ENCODE results near the gene RAB6A.
A peak's percentile ranks its signal among the peaks of the same experiment; 100 is the strongest.
"Not testable (repeated sequence)": the region's sequence is repeated elsewhere in the genome, so short reads cannot be mapped to it uniquely, and the experiment has no call there.

Gene RAB6A

DNA sequence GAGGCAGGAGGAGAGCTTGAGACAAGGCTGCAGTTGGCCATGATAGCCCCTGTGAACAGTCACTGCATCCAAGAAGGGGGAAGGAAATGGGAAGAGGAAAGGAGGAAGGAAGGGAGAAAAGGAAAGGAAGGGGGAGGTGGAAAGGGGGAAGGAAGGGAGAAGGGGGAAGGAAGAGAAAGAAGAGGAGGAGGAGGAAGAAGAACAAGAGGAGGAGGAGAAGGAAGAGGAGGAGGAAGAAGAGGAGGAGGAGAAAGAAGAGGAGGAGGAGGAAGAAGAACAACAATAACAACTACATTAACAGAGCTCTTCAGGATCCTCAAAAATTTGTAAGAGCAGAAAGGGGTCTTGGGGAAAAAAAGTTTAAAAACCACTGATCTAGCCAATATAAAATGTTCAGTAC, 5.2 kb downstream of the RAB6A start:
- intact Hi-C loops (cut with micrococcal nuclease) = loop anchor here (5.0 kb wide), 1 partner anchor 37 kb away; no protein-coding TSS in a partner anchor
- H3K27me3 Mint-ChIP-seq = no peaks in the 10 kb centered on the region
- H3K27ac Mint-ChIP-seq = peak overlapping the region; percentile 12
- peaks cover 47% of the 10 kb centered on the region for H3K36me3 Mint-ChIP-seq (ENCODE audit: low read depth)
- peaks cover 62% of the 10 kb centered on the region for H3K4me1 Mint-ChIP-seq (ENCODE audit: low read depth)
- H3K9me3 Mint-ChIP-seq = no peaks in the 10 kb centered on the region
- H3K4me3 Mint-ChIP-seq = no peak overlapping the region

GRCh38 chr11:73753938-73754337, 6.9 kb downstream of the RAB6A start:
- intact Hi-C loops (cut with micrococcal nuclease) = no loop called here
- H3K36me3 Mint-ChIP-seq (ENCODE audit: low read depth) = peaks cover 34% of the 10 kb centered on the region
- H3K27ac Mint-ChIP-seq = no peak overlapping the region
- peaks cover 60% of the 10 kb centered on the region for H3K4me1 Mint-ChIP-seq (ENCODE audit: low read depth)
- H3K27me3 Mint-ChIP-seq = no peaks in the 10 kb centered on the region
- H3K4me3 Mint-ChIP-seq = no peak overlapping the region
- H3K9me3 Mint-ChIP-seq = no peaks in the 10 kb centered on the region

GRCh38 chr11:73752903-73753302, 8.0 kb downstream of the RAB6A start:
- H3K4me1 Mint-ChIP-seq (ENCODE audit: low read depth) = peaks cover 56% of the 10 kb centered on the region
- intact Hi-C loops (cut with micrococcal nuclease) = no loop called here

DNA sequence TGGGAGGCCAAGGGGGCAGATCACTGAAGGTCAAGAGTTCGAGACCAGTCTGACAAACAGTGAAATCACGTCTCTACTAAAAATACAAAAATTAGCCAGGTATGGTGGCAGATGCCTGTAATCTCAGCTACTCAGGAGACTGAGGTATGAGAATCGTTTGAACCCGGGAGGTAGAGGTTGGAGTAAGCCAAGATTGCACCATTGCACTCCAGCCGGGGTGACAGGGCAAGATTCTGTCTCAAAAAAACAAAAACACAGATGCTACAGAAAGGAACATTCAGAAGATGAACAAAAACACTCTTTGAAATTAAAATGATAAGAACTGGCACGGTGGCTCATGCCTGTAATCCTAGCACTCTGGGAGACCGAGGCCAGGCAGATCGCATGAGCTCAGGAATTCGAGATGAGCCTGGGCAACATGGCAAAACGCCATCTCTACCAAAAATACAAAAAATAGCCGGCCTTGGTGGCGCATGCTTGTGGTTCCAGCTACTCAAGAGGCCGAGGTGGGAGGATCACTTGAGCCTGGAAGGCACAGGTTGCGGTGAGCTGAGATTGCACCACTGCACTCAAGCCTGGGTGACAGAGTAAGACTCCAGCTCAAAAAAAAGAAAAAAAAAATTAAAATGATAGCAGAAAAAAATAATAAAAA, 8.5 kb downstream of the RAB6A start:
- H3K27ac Mint-ChIP-seq = no peak overlapping the region
- H3K4me1 Mint-ChIP-seq (ENCODE audit: low read depth) = peaks cover 61% of the 10 kb centered on the region
- H3K27me3 Mint-ChIP-seq = no peaks in the 10 kb centered on the region
- no peak overlapping the region for H3K4me3 Mint-ChIP-seq
- no peaks in the 10 kb centered on the region for H3K9me3 Mint-ChIP-seq
- intact Hi-C loops (cut with micrococcal nuclease) = no loop called here
- H3K36me3 Mint-ChIP-seq (ENCODE audit: low read depth) = peaks cover 34% of the 10 kb centered on the region

More at GRCh38 chr11:73752903-73753302, 8.0 kb downstream of the RAB6A start:
- peaks cover 34% of the 10 kb centered on the region for H3K36me3 Mint-ChIP-seq (ENCODE audit: low read depth)
- H3K9me3 Mint-ChIP-seq = no peaks in the 10 kb centered on the region
- H3K4me3 Mint-ChIP-seq = no peak overlapping the region
- no peaks in the 10 kb centered on the region for H3K27me3 Mint-ChIP-seq
- H3K27ac Mint-ChIP-seq = no peak overlapping the region

DNA sequence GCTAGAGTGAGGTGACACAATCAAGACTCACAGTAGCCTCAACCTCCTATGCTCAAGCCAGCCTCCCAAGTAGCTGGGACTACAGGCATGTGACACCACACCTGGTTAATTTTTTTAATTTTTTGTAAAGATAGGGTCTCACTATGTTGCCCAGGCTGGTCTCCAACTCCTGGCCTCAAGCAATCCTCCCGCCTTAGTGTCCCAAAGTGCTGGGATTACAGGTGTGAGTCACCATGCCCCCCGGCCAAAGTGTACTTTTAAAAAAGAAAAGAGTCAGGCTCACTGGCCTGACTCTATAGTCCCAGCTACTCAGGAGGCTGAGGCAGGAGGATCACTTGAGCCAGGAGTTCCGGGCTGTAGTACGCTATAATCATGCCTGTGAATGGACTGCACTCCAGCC, 10.0 kb downstream of the RAB6A start:
- H3K27ac Mint-ChIP-seq; H3K27me3 Mint-ChIP-seq; intact Hi-C loops (cut with micrococcal nuclease); H3K9me3 Mint-ChIP-seq; H3K4me3 Mint-ChIP-seq: not testable (repeated sequence)
- H3K4me1 Mint-ChIP-seq (ENCODE audit: low read depth) = peaks cover 55% of the 10 kb centered on the region
- peaks cover 29% of the 10 kb centered on the region for H3K36me3 Mint-ChIP-seq (ENCODE audit: low read depth)

DNA sequence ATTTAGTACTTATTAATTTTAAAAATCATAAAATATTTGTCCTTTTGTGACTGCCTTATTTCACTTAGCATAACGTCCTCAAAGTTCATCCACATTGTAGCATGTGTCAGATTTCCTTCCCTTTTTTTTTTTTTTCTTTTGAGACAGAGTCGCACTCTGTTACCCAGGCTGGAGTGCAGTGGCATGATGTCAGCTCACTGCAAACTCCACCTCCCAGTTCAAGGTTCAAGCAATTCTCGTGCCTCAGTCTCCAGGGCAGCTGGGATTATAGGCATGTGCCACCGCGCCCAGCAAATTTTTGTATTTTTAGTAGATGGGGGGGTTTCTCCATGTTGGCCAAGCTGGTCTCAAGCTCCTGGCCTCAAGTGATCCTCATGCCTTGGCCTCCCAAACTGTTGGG, 10.6 kb downstream of the RAB6A start:
- H3K4me1 Mint-ChIP-seq (ENCODE audit: low read depth) = peaks cover 52% of the 10 kb centered on the region
- H3K27ac Mint-ChIP-seq = no peak overlapping the region

GRCh38 chr11:73749118-73749517, 11.8 kb downstream of the RAB6A start:
- Mint-ChIP-seq H3K4me3 (no peak overlapping the region), H3K4me1 (ENCODE audit: low read depth) (peaks cover 52% of the 10 kb centered on the region), H3K27ac (peak overlapping the region; percentile 17), H3K36me3 (ENCODE audit: low read depth) (peaks cover 22% of the 10 kb centered on the region), H3K27me3 (no peaks in the 10 kb centered on the region), H3K9me3 (no peaks in the 10 kb centered on the region)
- intact Hi-C loops (cut with micrococcal nuclease) = no loop called here

More for the DNA sequence above, 10.6 kb downstream of the RAB6A start:
- Mint-ChIP-seq H3K36me3 (ENCODE audit: low read depth) (peaks cover 23% of the 10 kb centered on the region), H3K27me3 (no peaks in the 10 kb centered on the region), H3K9me3 (no peaks in the 10 kb centered on the region), H3K4me3 (no peak overlapping the region)
- intact Hi-C loops (cut with micrococcal nuclease) = no loop called here

DNA sequence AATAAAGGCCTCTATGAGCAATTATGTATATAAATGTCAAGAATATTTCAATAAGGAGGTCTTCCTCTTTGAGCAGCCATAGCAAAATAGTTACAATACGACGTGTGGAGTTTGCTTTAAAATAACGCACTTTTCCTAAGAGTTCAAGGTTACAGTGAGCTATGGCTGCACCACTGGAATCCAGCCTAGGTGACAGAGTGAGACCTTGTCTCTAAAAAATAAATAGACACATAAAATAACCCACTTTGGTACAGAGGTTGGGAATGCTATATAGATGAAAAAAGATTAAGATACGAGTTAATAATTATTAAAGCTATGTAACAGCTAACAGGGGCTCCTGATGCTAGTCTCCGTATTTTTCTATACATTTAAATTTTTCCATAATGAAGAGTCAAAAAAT, 12.6 kb downstream of the RAB6A start:
- H3K4me1 Mint-ChIP-seq (ENCODE audit: low read depth) = peaks cover 47% of the 10 kb centered on the region
- intact Hi-C loops (cut with micrococcal nuclease) = no loop called here
- no peaks in the 10 kb centered on the region for H3K27me3 Mint-ChIP-seq
- H3K36me3 Mint-ChIP-seq (ENCODE audit: low read depth) = peaks cover 29% of the 10 kb centered on the region
- no peak overlapping the region for H3K27ac Mint-ChIP-seq
- H3K4me3 Mint-ChIP-seq = no peak overlapping the region
- no peaks in the 10 kb centered on the region for H3K9me3 Mint-ChIP-seq

DNA sequence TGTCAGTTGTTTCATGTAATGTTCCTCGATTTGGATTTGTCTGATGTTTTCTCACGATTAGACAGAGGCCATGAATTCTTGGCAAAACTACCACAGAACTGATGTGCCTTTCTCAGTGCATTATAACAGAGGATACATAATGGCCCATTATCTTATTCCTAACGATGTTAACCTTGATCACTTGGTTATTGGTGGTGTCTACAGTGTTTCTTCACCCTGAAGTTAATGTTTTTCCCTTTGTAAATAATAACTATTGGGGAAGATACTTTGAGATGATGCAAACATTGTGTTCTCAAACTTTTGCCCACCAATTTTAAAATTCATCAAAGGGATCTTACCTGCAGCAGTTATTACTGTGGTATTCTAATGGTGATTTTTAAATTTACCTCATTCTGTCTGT, 13.1 kb downstream of the RAB6A start:
- Mint-ChIP-seq H3K36me3 (ENCODE audit: low read depth) (peaks cover 30% of the 10 kb centered on the region), H3K27ac (no peak overlapping the region), H3K9me3 (no peaks in the 10 kb centered on the region), H3K4me3 (no peak overlapping the region), H3K27me3 (no peaks in the 10 kb centered on the region), H3K4me1 (ENCODE audit: low read depth) (peaks cover 45% of the 10 kb centered on the region)
- intact Hi-C loops (cut with micrococcal nuclease) = no loop called here

DNA sequence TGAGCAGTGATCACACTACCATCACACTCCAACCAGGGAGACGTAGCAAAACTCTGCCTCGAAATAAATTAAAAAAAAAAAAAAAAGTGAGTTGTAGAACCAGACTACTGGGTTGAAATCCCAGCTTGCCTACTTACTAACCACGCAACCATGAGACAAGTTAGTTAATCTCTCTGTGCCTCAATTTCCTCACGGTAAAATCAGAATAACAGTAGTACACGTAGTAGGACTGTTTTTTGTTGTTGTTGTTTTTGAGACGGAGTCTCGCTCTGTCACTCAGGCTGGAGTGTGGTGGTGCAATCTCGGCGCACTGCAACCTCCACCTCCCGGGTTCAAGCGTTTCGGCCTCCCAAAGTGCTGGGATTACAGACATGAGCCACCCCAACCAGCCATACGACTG, 14.2 kb downstream of the RAB6A start:
- intact Hi-C loops (cut with micrococcal nuclease) = no loop called here
- Mint-ChIP-seq H3K4me1 (ENCODE audit: low read depth) (peaks cover 34% of the 10 kb centered on the region), H3K4me3 (no peak overlapping the region), H3K27me3 (no peaks in the 10 kb centered on the region), H3K9me3 (no peaks in the 10 kb centered on the region), H3K36me3 (ENCODE audit: low read depth) (peaks cover 25% of the 10 kb centered on the region), H3K27ac (no peak overlapping the region)

DNA sequence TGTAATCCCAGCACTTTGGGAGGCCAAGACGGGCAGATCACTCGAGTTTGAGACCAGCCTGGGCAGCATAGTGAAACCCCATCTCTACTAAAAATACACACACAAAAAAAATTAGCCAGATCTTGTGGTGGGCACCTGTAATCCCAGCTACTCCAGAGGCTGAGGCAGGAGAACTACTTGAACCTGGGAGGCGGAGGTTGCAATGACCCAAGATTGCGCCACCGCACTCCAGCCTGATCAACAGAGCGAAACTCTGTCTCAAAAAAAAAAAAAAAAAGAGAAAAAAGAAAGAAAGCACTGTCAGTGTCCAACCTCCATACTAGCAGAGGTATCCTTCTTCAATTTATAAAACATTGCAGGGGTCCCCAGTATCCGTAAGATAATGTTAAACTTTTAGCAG, 17.8 kb downstream of the RAB6A start:
- Mint-ChIP-seq H3K9me3 (no peaks in the 10 kb centered on the region), H3K27me3 (no peaks in the 10 kb centered on the region), H3K4me3 (no peak overlapping the region), H3K4me1 (ENCODE audit: low read depth) (peaks cover 13% of the 10 kb centered on the region), H3K27ac (no peak overlapping the region), H3K36me3 (ENCODE audit: low read depth) (peaks cover 22% of the 10 kb centered on the region)
- intact Hi-C loops (cut with micrococcal nuclease) = no loop called here

DNA sequence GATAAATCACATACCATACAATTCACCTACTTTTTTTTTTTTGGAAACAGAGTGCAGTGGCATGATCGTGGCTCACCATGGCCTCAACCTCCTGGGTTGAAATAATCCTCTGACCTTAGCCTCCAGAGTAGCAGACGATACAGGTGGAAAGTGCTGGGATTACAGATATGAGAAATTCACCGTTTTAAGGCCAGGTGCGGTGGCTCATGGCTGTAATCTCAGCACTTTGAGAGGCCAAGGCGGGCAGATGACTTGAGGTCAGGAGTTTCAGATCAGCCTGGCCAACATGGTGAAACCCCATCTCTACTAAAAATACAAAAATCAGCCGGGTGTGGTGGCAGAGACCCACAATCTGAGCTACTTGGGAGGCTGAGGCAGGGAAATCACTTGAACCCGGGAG, 24.9 kb downstream of the RAB6A start:
- H3K27me3 Mint-ChIP-seq; H3K27ac Mint-ChIP-seq; H3K9me3 Mint-ChIP-seq; intact Hi-C loops (cut with micrococcal nuclease); H3K4me3 Mint-ChIP-seq; H3K4me1 Mint-ChIP-seq (ENCODE audit: low read depth): not testable (repeated sequence)
- peaks cover 46% of the 10 kb centered on the region for H3K36me3 Mint-ChIP-seq (ENCODE audit: low read depth)

DNA sequence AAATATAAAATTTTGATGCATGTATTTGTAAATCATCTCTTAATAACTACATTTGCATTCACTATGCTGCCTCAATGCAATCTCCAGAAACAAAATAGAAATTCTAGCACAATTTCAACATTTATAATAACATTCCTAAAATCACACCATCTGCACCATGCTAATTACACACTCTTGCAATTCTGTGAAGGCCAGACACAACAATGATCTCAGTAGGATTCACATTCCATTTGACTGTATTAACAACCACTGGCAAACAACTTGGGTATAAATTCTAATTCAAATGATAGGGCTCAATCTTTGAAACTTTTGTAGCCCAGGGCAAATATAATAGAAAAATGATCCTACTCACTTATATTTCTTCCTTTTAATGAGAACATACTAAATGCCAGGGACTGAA, 25.9 kb downstream of the RAB6A start:
- no peaks in the 10 kb centered on the region for H3K27me3 Mint-ChIP-seq
- no peak overlapping the region for H3K4me3 Mint-ChIP-seq
- H3K27ac Mint-ChIP-seq = no peak overlapping the region
- peaks cover 6% of the 10 kb centered on the region for H3K4me1 Mint-ChIP-seq (ENCODE audit: low read depth)
- no peaks in the 10 kb centered on the region for H3K9me3 Mint-ChIP-seq
- intact Hi-C loops (cut with micrococcal nuclease) = no loop called here
- peaks cover 53% of the 10 kb centered on the region for H3K36me3 Mint-ChIP-seq (ENCODE audit: low read depth)

GRCh38 chr11:73734011-73734410, 26.9 kb downstream of the RAB6A start:
- H3K4me3 Mint-ChIP-seq; H3K9me3 Mint-ChIP-seq; H3K27me3 Mint-ChIP-seq; H3K27ac Mint-ChIP-seq; H3K4me1 Mint-ChIP-seq (ENCODE audit: low read depth); intact Hi-C loops (cut with micrococcal nuclease): not testable (repeated sequence)
- H3K36me3 Mint-ChIP-seq (ENCODE audit: low read depth) = peaks cover 63% of the 10 kb centered on the region

DNA sequence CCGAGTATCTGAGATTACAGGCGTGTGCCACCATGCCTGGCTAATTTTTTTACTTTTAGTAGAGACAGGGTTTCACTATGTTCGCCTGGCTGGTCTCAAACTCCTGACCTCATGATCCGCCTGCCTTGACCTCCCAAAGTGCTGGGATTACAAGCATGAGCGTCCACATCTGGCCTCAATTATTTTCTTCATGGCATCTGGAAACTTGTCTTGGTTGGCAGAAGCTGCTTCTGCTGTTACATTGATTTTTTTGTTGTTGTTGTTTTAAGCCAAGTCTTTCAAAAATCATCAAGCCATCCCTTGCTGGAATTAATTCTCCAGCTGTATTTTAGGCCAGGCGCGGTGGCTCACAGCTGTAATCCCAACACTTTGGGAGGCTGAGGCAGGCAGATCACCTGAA, 27.9 kb downstream of the RAB6A start:
- H3K27me3 Mint-ChIP-seq; H3K9me3 Mint-ChIP-seq; H3K4me1 Mint-ChIP-seq (ENCODE audit: low read depth); intact Hi-C loops (cut with micrococcal nuclease); H3K4me3 Mint-ChIP-seq; H3K27ac Mint-ChIP-seq: not testable (repeated sequence)
- peaks cover 67% of the 10 kb centered on the region for H3K36me3 Mint-ChIP-seq (ENCODE audit: low read depth)
